Peyer's patch (tissue), 4 donors: ENCODE results near the gene SEMA5B. TPM values are rescaled to one million over a fixed set of nuclear protein-coding genes. Genes with fewer than 3 reads are reported as not detected.

Experiments
- DNase-seq, 3 donors: peaks; one replicate each; pipeline ENCODE4 v3.0.0-alpha.2; 2017 to 2019
- H3K27ac ChIP-seq, 4 donors: fragments of 200-600 bp; sonication (generic); one replicate each; pipeline ENCODE4 v1.5.1; 2016 to 2019
- H3K27me3 ChIP-seq, 2 donors: fragments of 200-600 bp; sonication (generic); one replicate each; pipeline ENCODE4 v1.5.1; 2019
- H3K36me3 ChIP-seq, 3 donors: fragments of 200-600 bp; sonication (generic); one replicate each; pipeline ENCODE4 v1.5.1; 2016 to 2019
- H3K4me1 ChIP-seq, 4 donors: fragments of 200-600 bp; sonication (generic); one replicate each; pipeline ENCODE4 v1.5.1; 2016 to 2019
- H3K4me3 ChIP-seq, 4 donors: fragments of 200-600 bp; sonication (generic); 1 replicate in 3 of 4; 2 replicates in 1 of 4; pipeline ENCODE4 v1.5.1; 2016 to 2019; ENCODE audit warnings: mild to moderate bottlenecking in 1 of 4
- H3K9me3 ChIP-seq, 4 donors: fragments of 200-600 bp; sonication (generic); one replicate each; pipeline ENCODE4 v1.5.1; 2016 to 2019; ENCODE audit warnings: mild to moderate bottlenecking in 1 of 4
- POLR2A ChIP-seq, 2 donors: fragments of 450-650 bp; IDR thresholded peaks; one replicate each; pipeline ENCODE4 v1.5.1; 2017; ENCODE audit warnings: antibody characterized with exemption in 2 of 2, mild to moderate bottlenecking in 2 of 2, moderate library complexity in 2 of 2
- total RNA-seq, 4 donors: library from RNA; depleted of rRNA; stranded (reverse); fragments of >200 nt; gene quantifications; one replicate each; pipeline ENCODE4 v1.1.0, GENCODE V29; 2016
- TF ChIP-seq, protein P1 (sequence below), 6 experiments: fragments of 450-650 bp in 4 of 6; fragments of 200-600 bp in 2 of 6; sonication (generic) in 1 of 6; IDR thresholded peaks; one replicate each; pipeline ENCODE4 v1.5.1; 2017 to 2019; ENCODE audit warnings: antibody characterized with exemption in 6 of 6, mild to moderate bottlenecking in 3 of 6, moderate library complexity in 1 of 6

Gene SEMA5B
- total RNA-seq, 4 donors from 2014 or later: 0.54 to 6.8 (median 2.5) TPM; not detected in 1

DNA sequence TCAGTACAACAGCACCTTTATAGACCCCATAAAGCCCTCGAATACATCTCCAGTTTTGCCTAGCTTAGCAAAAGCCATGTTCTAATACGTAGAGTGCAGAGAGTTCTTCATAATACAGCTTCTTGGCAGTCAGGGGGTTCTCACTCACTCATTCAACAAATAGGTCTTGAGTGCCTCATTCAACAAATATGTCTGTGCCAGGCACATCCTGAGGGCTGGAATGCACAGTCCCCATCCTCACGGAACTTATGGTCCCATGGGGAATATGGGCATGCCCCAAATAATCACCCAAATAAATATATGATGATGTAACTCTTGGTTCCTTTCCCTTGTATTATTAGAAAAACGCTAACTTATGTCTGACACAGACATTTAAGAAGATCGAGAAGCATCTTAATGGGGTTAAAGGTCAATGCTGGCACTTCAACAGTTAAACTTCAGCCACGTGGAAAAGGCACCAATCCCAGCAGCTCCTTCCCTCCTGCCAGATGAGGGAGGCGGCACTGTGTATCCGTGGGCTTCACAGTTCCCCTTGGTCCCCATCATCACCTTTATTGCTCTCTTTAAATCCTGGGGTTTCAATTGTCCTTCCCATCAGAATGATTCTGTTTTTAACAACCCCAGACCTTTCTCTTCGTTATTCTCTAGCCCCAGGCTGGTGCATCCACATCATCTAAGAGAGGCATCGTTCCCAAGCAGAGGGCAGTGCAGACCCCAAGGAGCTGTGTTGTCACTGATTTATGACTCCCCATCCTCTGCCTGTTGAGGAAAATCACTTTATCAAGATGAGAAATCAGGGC lies 18.9 kb upstream of the SEMA5B start:
- H3K27ac ChIP-seq: no peak overlapping the region
- no peak for TF ChIP-seq POLR2A (IDR thresholded peaks at IDR 0.05)
- TF ChIP-seq, protein P1, sequence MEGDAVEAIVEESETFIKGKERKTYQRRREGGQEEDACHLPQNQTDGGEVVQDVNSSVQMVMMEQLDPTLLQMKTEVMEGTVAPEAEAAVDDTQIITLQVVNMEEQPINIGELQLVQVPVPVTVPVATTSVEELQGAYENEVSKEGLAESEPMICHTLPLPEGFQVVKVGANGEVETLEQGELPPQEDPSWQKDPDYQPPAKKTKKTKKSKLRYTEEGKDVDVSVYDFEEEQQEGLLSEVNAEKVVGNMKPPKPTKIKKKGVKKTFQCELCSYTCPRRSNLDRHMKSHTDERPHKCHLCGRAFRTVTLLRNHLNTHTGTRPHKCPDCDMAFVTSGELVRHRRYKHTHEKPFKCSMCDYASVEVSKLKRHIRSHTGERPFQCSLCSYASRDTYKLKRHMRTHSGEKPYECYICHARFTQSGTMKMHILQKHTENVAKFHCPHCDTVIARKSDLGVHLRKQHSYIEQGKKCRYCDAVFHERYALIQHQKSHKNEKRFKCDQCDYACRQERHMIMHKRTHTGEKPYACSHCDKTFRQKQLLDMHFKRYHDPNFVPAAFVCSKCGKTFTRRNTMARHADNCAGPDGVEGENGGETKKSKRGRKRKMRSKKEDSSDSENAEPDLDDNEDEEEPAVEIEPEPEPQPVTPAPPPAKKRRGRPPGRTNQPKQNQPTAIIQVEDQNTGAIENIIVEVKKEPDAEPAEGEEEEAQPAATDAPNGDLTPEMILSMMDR (IDR thresholded peaks at IDR 0.05): no peak
- no peaks in the 10 kb centered on the region for H3K27me3 ChIP-seq
- H3K4me3 ChIP-seq: no peak overlapping the region
- H3K4me1 ChIP-seq: no peaks in the 10 kb centered on the region
- DNase-seq: no peak
- H3K36me3 ChIP-seq: no peaks in the 10 kb centered on the region
- no peaks in the 10 kb centered on the region for H3K9me3 ChIP-seq

DNA sequence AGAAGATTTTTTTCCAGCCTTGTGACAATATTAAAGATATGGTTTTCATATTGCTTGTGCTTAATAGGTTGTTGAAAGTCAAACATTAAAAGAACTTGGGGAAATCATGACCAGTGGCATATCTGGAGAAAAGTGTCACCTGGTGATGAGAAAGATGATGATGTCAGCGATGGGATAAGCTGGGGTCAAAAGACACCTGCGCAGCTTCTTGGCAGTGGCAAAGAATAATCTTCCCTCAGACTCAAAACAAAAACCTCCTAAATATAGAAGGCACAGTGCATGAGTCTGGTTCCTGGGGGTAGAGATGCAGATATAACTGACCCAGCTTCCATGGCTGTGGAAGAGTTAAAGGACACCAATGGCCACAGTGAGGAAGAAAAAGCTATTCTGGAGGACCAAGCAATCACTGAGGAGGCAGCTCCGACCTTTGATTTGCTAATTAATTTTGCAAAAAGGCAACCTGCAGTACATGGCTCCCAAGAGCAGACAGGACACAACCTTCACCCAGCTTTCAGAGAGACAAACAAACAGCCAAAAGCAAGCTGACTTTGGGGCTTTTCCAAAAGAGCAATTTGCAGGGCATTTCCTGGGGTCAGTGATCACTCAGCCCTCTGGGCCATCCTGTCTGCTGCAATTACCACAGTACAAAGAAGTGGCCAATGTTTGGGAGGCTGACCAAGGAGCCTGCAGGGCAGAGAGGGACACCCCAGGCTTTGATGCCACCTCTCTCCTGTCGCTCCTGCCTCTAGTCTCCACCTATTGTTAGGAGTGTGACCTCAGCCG lies 17.6 kb upstream of the SEMA5B start:
- no peak for DNase-seq
- TF ChIP-seq, protein P1 (IDR thresholded peaks at IDR 0.05): no peak
- no peak for TF ChIP-seq POLR2A (IDR thresholded peaks at IDR 0.05)
- no peaks in the 10 kb centered on the region for H3K27me3 ChIP-seq
- H3K4me1 ChIP-seq: no peaks in the 10 kb centered on the region
- no peaks in the 10 kb centered on the region for H3K9me3 ChIP-seq
- no peak overlapping the region for H3K27ac ChIP-seq
- H3K36me3 ChIP-seq: no peaks in the 10 kb centered on the region
- H3K4me3 ChIP-seq: no peak overlapping the region

DNA sequence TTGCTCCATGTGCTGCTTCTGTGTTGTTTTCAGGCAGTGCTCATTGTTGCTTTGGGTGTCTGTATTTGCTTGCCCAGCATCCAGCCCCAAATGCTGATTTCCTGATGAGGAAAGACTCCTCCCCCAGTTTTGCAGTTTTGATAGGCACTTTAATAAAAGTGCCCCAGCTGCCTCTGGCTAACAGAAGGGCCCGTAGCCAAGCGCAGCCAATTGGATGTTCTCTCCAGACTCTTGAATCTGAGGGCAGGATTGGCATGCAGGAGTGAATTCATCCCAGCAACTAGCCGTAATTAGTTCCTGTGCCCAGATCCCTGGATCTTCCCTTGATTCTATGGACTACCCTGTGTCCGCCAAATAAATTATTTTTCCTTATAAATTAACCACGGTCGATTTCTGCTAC lies 14.8 kb upstream of the SEMA5B start:
- no peak overlapping the region for H3K4me3 ChIP-seq
- TF ChIP-seq, protein P1 (IDR thresholded peaks at IDR 0.05): no peak
- no peak for TF ChIP-seq POLR2A (IDR thresholded peaks at IDR 0.05)
- H3K27me3 ChIP-seq: no peaks in the 10 kb centered on the region
- no peaks in the 10 kb centered on the region for H3K36me3 ChIP-seq
- no peak overlapping the region for H3K27ac ChIP-seq
- H3K9me3 ChIP-seq: no peaks in the 10 kb centered on the region
- DNase-seq: no peak
- no peaks in the 10 kb centered on the region for H3K4me1 ChIP-seq

DNA sequence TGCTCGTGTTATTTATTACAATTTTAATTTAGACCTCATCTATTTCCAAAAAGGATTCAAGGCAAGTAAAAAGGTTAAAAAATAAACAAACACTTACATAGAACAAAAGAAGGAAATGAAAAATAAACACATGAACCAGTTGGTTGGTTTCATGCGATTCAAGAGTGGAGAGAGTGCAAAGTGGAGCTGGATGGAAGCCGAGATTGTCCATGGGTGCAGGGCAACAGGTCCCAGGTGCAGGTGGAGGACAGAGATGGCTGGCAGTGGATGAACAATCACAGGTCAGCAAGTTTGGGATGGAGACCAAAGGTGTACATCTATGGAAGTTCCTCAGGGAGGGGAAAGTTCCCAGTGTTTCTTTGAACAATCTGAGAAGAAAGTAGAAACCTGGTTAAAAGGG lies 11.6 kb upstream of the SEMA5B start:
- no peak overlapping the region for H3K27ac ChIP-seq
- H3K36me3 ChIP-seq: no peaks in the 10 kb centered on the region
- H3K27me3 ChIP-seq: no peaks in the 10 kb centered on the region
- H3K4me3 ChIP-seq: no peak overlapping the region
- no peak for TF ChIP-seq POLR2A (IDR thresholded peaks at IDR 0.05)
- TF ChIP-seq, protein P1 (IDR thresholded peaks at IDR 0.05): no peak
- no peaks in the 10 kb centered on the region for H3K4me1 ChIP-seq
- no peaks in the 10 kb centered on the region for H3K9me3 ChIP-seq
- no peak for DNase-seq

DNA sequence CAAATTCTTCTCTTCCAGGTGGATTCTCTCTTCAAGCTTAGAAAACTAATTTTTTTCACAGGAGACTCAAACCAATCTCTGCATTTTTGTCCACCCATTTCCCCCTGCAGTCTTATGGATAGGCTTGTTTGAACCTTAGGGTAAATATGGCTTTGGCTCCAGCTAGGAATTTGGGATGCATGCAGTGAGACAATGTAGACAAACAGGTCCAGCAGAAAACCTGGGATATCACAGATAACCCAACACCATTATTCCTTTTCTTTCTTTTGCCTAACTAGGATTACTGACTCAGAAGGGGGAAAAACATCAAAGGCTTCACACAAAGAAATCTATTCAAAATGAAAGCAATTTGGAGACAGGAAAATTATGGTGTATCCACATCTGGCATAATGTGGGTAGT lies 11.2 kb upstream of the SEMA5B start:
- Histone ChIP-seq H3K27me3 (no peaks in the 10 kb centered on the region), H3K4me1 (no peaks in the 10 kb centered on the region), H3K4me3 (no peak overlapping the region), H3K27ac (no peak overlapping the region), H3K36me3 (no peaks in the 10 kb centered on the region), H3K9me3 (no peaks in the 10 kb centered on the region)
- TF ChIP-seq, protein P1 (IDR thresholded peaks at IDR 0.05): no peak
- no peak for TF ChIP-seq POLR2A (IDR thresholded peaks at IDR 0.05)
- no peak for DNase-seq
